Measurements from ENCODE around the gene SETD5. TPM values are rescaled to one million over a fixed set of nuclear protein-coding genes. Genes with fewer than 3 reads are reported as not detected.

The SETD5 gene
- total RNA-seq, 3 donors from 2014 or later, result 94.8 to 132 (median 101) TPM

DNA sequence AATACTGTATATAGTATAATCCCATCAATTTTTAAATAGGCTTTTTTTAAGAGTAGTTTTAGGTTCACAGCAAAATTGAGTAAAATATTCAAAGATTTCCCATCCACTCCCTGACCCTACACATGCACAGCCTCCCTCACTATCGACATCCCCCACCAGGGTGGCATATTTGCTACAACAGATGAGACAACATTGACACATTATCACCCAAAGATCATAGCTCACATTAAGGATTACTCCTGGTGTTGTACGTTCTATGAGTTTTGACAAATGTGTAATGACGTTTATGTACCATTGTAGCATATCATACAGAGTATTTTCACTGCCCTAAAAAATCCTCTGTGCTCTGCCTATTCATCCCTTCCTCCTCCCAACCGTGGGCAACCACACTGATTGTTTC is 116.9 kb downstream of the SETD5 start:
- Histone ChIP-seq H3K9me3 (no peaks in the 10 kb centered on the region), H3K4me3 (no peak overlapping the region), H3K36me3 (ENCODE audit: low read depth) (no peaks in the 10 kb centered on the region), H3K4me1 (ENCODE audit: low read depth) (no peaks in the 10 kb centered on the region)
- intact Hi-C loops (cut with DNase I, micrococcal nuclease), result no loop called here
- TF ChIP-seq, protein P1, sequence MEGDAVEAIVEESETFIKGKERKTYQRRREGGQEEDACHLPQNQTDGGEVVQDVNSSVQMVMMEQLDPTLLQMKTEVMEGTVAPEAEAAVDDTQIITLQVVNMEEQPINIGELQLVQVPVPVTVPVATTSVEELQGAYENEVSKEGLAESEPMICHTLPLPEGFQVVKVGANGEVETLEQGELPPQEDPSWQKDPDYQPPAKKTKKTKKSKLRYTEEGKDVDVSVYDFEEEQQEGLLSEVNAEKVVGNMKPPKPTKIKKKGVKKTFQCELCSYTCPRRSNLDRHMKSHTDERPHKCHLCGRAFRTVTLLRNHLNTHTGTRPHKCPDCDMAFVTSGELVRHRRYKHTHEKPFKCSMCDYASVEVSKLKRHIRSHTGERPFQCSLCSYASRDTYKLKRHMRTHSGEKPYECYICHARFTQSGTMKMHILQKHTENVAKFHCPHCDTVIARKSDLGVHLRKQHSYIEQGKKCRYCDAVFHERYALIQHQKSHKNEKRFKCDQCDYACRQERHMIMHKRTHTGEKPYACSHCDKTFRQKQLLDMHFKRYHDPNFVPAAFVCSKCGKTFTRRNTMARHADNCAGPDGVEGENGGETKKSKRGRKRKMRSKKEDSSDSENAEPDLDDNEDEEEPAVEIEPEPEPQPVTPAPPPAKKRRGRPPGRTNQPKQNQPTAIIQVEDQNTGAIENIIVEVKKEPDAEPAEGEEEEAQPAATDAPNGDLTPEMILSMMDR (IDR thresholded peaks at IDR 0.05), result no peak
- no peak for ATAC-seq
- no peak for DNase-seq

DNA sequence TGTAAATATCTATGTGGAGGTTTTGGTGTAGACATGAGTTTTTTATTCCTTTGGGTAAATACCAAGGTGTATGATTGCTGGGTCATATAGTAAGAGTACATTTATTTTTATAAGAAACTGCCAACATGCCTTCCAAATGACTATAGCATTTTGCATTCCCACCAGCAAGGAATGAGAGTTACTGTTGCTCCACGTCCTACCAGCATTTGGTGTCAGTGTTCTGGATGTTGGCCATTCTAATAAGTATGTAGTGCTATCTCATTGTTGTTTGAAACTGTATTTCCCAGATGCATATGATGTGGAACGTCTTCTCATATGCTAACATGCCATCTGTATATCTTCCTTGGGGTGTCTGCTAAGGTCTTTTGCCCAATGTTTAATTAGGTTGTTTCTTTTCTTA is 117.5 kb downstream of the SETD5 start:
- H3K9me3 ChIP-seq, result no peaks in the 10 kb centered on the region
- intact Hi-C loops (cut with DNase I, micrococcal nuclease), result no loop called here
- H3K4me1 ChIP-seq (ENCODE audit: low read depth), result no peaks in the 10 kb centered on the region
- H3K4me3 ChIP-seq, result no peak overlapping the region
- ATAC-seq (no peak), DNase-seq (no peak)
- TF ChIP-seq, protein P1 (IDR thresholded peaks at IDR 0.05), result no peak
- no peaks in the 10 kb centered on the region for H3K36me3 ChIP-seq (ENCODE audit: low read depth)

DNA sequence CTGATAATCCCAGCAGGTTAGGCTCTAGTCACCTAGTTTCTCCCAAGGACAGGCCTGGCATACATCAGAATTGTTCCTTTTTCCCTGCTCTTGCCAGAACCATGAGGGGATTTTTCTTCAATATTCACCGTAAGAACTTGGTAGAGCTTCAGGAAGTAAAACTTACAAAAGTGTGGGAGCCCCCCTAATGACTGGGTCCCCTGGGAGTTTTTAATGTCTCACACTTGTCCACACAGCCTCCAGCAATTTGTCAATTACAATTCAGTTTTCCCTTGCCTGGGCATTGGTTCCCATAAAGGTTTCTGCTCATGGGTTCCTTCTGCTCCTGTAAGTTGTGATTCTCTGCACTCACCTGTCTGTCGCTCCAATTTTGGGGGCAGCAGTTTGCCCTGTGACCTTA is 127.7 kb downstream of the SETD5 start:
- TF ChIP-seq, protein P1 (IDR thresholded peaks at IDR 0.05), result no peak

More for the DNA sequence above, 127.7 kb downstream of the SETD5 start:
- Histone ChIP-seq H3K9me3 (no peaks in the 10 kb centered on the region), H3K4me3 (no peak overlapping the region), H3K36me3 (ENCODE audit: low read depth) (no peaks in the 10 kb centered on the region), H3K4me1 (ENCODE audit: low read depth) (no peaks in the 10 kb centered on the region)
- DNase-seq (no peak), ATAC-seq (no peak)
- intact Hi-C loops (cut with DNase I, micrococcal nuclease), result no loop called here

Other genes starting within 250 kb of the SETD5 start
- 1 to 10 TPM; 6.4 to 9.0 (median 8.6) TPM for gene SRGAP3, start 148.0 kb upstream of the SETD5 start, total RNA-seq
- 10 to 100 TPM; 30.0 to 34.0 (median 31.2) TPM for gene THUMPD3, start 34.6 kb upstream of the SETD5 start, total RNA-seq
- gene LHFPL4, start 156.2 kb downstream of the SETD5 start, total RNA-seq, result 1 to 10 TPM in 1 of 3 donors, under 1 TPM in 2; 0.14 to 1.6 (median 0.70) TPM